Measurements from ENCODE around the gene MUC12. TPM values are rescaled to one million over a fixed set of nuclear protein-coding genes. Genes with fewer than 3 reads are reported as not detected.

Gene MUC12
- total RNA-seq, 1 experiment from 2014 or later: 0.64 TPM

- H3K4me2 ChIP-seq (ENCODE audit: low read length): no peak overlapping the region
- no peaks in the 10 kb centered on the region for H4K20me1 ChIP-seq (ENCODE audit: insufficient read depth)
- H3K79me2 ChIP-seq (ENCODE audit: insufficient read depth, low read length): no peaks in the 10 kb centered on the region
- DNase-seq (ENCODE audit: low read depth, low spot score) (no peak), ATAC-seq (no peak)
- no peak overlapping the region for H3K9ac ChIP-seq (ENCODE audit: low read length)
- TF ChIP-seq EZH2 (IDR thresholded peaks at IDR 0.05) (no peak), POLR2AphosphoS5 (IDR thresholded peaks at IDR 0.05; ENCODE audit: low read depth, low read length) (no peak), FOSL1 (IDR thresholded peaks at IDR 0.05; ENCODE audit: low read depth) (no peak), ZBTB33 (IDR thresholded peaks at IDR 0.05; ENCODE audit: extremely low read depth, insufficient replicate concordance, low read length) (no peak), ATF3 (IDR thresholded peaks at IDR 0.05) (no peak), SP1 (IDR thresholded peaks at IDR 0.05; ENCODE audit: low read depth) (no peak), REST (IDR thresholded peaks at IDR 0.05; ENCODE audit: low read depth) (no peak), EZH2phosphoT487 (IDR thresholded peaks at IDR 0.05; ENCODE audit: borderline replicate concordance) (no peak), EGR1 (IDR thresholded peaks at IDR 0.05; ENCODE audit: low read depth) (no peak), CEBPB (IDR thresholded peaks at IDR 0.05; ENCODE audit: low read depth) (no peak), ELF1 (IDR thresholded peaks at IDR 0.05; ENCODE audit: borderline replicate concordance, low read depth) (no peak), RAD21 (IDR thresholded peaks at IDR 0.05; ENCODE audit: low read depth) (no peak), ZNF274 (IDR thresholded peaks at IDR 0.05; ENCODE audit: low read depth, low read length) (no peak), JUND (IDR thresholded peaks at IDR 0.05) (no peak), YY1 (IDR thresholded peaks at IDR 0.05; ENCODE audit: extremely low read depth, insufficient replicate concordance, low read depth, low read length) (no peak), MAX (IDR thresholded peaks at IDR 0.05) (no peak), TCF7L2 (IDR thresholded peaks at IDR 0.05; ENCODE audit: borderline replicate concordance, extremely low read depth, insufficient read depth, insufficient read length) (no peak), SRF (IDR thresholded peaks at IDR 0.05; ENCODE audit: low read depth) (no peak)
- ChIA-PET RAD21 (ENCODE audit: low non-redundant PET in 1 of 2, low total read pairs in 2 of 2, uncharacterized antibody in 2 of 2, unreplicated experiment in 2 of 2) (no interaction called here), POLR2A (no interaction called here), CTCF (no interaction called here)
- BruUV-seq (replicated peaks): no TSS peak
- H3K9me2 ChIP-seq (ENCODE audit: insufficient read depth): no peaks in the 10 kb centered on the region
- H3K27me3 ChIP-seq (ENCODE audit: insufficient read depth, low read length): no peaks in the 10 kb centered on the region
- no peaks in the 10 kb centered on the region for H3K4me1 ChIP-seq (ENCODE audit: control insufficient read depth in 1 of 2, insufficient read depth in 2 of 2, low read length in 2 of 2)
- no peaks in the 10 kb centered on the region for H3K9me3 ChIP-seq (ENCODE audit: control insufficient read depth in 1 of 2, insufficient read depth in 1 of 2, low read depth in 1 of 2, low read length in 2 of 2)
- H3K36me3 ChIP-seq (ENCODE audit: control insufficient read depth in 1 of 2, insufficient read depth in 2 of 2, low read length in 2 of 2): no peaks in the 10 kb centered on the region
- H2AFZ ChIP-seq (ENCODE audit: low read depth, low read length, poor library complexity, severe bottlenecking): no peak overlapping the region
- intact Hi-C loops (cut with micrococcal nuclease): no loop called here
- H3K27ac ChIP-seq (ENCODE audit: low read depth, low read length): no peak overlapping the region
- H3K4me3 ChIP-seq (replicated peaks in 1 of 2; ENCODE audit: low read depth in 1 of 2, low read length in 2 of 2): no peak overlapping the region
Observed at GRCh38 chr7:101066141-101066832, 96.9 kb downstream of the MUC12 start.

Data from HCT116 (cell line).